Activated naive CD8-positive, alpha-beta T cell treated with anti-CD3 and anti-CD28 coated beads for 36 hours (primary cell): Measurements from ENCODE around the gene TRIM36. TPM values are rescaled to one million over a fixed set of nuclear protein-coding genes. Genes with fewer than 3 reads are reported as not detected.

Experiments used
- total RNA-seq, 2 experiments: library from RNA; stranded (reverse); gene quantifications; one replicate each; pipeline ENCODE4 v1.2.3, GENCODE V29; 2021

The TRIM36 gene
- total RNA-seq, 2 experiments from 2014 or later = 0.04 to 0.19 TPM

Other genes starting within 250 kb of the TRIM36 start
- 10 to 100 TPM; 47.9 TPM for gene PGGT1B, start 93.0 kb upstream of the TRIM36 start, total RNA-seq
- gene CCDC112, start 126.7 kb upstream of the TRIM36 start, total RNA-seq = 1 to 10 TPM; 1.7 to 1.8 TPM